GM18858 (cell line): ENCODE data around the gene HNRNPM.

Experiments used
- ATAC-seq: cut with Tn5 transposase; IDR thresholded peaks from one replicate; pipeline ENCODE4 v1.9.1; 2021; ENCODE audit not compliant: unreplicated experiment

HNRNPM gene

GRCh38 chr19:8458380-8458779 lies 13.6 kb downstream of the HNRNPM start:
- no peak for ATAC-seq

GRCh38 chr19:8459095-8459494 lies 14.3 kb downstream of the HNRNPM start:
- no peak for ATAC-seq

- no peak for ATAC-seq
Measured at GRCh38 chr19:8459520-8460270, 14.9 kb downstream of the HNRNPM start.

GRCh38 chr19:8460516-8461298 lies 15.9 kb downstream of the HNRNPM start:
- ATAC-seq: no peak

GRCh38 chr19:8461376-8461775 lies 16.6 kb downstream of the HNRNPM start:
- no peak for ATAC-seq

GRCh38 chr19:8461891-8462290 lies 17.1 kb downstream of the HNRNPM start:
- no peak for ATAC-seq

- ATAC-seq: no peak
Measured at GRCh38 chr19:8462571-8462970, 17.8 kb downstream of the HNRNPM start.

- ATAC-seq: no peak
Measured at GRCh38 chr19:8463365-8463764, 18.6 kb downstream of the HNRNPM start.

- ATAC-seq: no peak
Measured at GRCh38 chr19:8466018-8466417, 21.2 kb downstream of the HNRNPM start.

GRCh38 chr19:8468124-8468523 lies 23.3 kb downstream of the HNRNPM start:
- no peak for ATAC-seq

- ATAC-seq: no peak
Measured at GRCh38 chr19:8468761-8469373, 24.1 kb downstream of the HNRNPM start.

GRCh38 chr19:8469613-8470368 lies 25.0 kb downstream of the HNRNPM start:
- no peak for ATAC-seq

GRCh38 chr19:8473648-8474476 lies 29.1 kb downstream of the HNRNPM start:
- ATAC-seq: peak; percentile 43

- ATAC-seq: no peak
Measured at GRCh38 chr19:8475005-8475404, 30.2 kb downstream of the HNRNPM start.

- ATAC-seq: no peak
Measured at GRCh38 chr19:8476524-8476923, 31.7 kb downstream of the HNRNPM start.

GRCh38 chr19:8477889-8478288 lies 33.1 kb downstream of the HNRNPM start:
- no peak for ATAC-seq

GRCh38 chr19:8478598-8478997 lies 33.8 kb downstream of the HNRNPM start:
- ATAC-seq: no peak

GRCh38 chr19:8481201-8481600 lies 36.4 kb downstream of the HNRNPM start:
- ATAC-seq: no peak

GRCh38 chr19:8481616-8482015 lies 36.8 kb downstream of the HNRNPM start:
- ATAC-seq: no peak

GRCh38 chr19:8482696-8483095 lies 37.9 kb downstream of the HNRNPM start:
- no peak for ATAC-seq
